Dedifferentiated amniotic fluid mesenchymal stem cell (primary cell): ENCODE data around the gene ELAVL2.

Experiments used
- DNase-seq: peaks from one replicate; pipeline ENCODE4 v3.0.0-alpha.2; 2016; ENCODE audit errors: extremely low spot score

ELAVL2 gene

DNA sequence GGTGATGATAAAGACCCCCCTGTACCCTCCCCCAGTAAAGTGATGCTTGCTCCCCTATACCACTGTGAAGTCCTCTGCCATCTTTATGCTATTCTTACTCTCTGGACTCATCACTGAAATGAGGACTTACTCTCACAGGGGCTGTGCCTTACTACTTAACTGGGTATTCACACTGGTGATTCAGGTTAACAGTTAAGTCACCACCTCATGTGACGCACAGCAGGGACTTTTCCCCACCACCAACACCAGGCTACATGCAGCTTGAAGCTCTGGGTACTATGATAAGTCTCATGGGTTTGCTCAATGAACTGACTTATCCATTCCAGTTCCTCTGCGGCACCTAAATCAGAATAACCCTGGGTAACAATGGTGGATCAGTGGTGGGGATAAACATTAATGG is 163.7 kb downstream of the ELAVL2 start:
- no peak for DNase-seq

DNA sequence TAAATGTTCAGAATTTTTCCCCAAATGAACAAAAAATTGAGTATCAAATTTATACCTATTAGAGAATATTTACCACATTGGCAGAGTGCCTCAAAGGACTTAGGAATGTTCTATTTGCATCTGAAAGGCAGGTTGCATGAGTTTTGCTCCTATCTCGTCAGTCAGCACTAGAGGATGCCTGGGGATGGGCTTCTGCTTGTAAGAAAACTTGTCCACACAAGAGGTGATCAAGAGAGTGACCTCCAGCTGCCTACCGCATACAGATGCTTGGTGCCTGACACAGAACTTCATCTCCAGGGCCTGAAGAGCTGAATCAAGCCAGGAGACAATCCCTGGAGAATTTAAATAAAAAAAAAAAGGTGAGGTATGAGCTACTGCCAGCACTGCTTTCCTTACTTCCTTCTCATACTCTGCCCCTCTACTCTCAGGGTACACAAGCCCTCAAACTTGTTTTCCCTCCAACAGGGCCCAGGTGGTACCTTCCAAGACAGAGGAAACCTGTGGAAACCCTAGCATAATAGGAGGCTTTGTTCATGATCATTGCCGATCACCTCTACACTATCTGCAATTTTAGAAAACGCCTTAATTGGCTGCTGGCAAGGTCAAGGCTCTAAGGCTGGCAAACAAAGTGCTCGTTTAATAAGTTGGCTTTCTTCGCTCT is 166.6 kb downstream of the ELAVL2 start:
- DNase-seq = no peak

DNA sequence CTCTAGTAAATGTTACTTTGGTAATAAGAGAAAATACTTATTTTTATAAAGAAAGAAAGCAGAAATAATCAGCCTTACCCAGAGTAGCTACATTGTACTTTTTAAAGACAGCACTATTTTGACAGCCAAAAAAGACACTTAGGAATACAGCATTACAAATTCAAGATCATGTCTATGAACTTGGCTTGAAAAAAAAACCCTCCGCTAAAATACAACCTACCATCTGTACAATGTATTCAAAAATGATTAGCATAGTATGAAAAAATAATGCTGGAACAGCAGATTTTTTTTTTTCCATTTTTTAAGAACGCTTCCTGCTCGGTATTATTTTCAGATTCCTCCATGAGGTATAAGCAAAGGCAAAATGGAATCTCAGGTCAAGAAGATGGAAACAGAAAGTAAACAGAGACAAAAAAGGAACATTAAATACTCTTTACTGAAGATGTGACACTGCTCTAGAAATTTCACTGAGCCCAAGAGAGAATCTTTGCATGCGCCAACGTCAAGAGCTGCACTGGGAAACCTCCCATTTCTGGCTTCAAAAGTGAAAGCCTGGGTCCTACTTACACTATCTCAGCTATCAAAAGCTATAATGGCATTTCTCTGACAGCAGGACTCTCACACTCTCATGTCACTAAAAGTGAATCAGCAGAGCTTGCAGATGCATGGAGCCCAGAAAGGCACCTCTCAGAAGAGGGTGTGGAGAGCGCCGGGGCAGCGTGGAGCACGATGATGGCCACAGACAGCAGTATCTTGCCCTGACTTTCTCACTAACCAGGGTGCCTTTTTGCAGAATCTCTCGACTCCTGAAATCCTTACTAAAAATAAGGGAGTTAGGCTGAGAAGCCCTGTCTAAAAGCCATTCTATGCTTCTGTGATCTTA is 167.4 kb downstream of the ELAVL2 start:
- DNase-seq = no peak

DNA sequence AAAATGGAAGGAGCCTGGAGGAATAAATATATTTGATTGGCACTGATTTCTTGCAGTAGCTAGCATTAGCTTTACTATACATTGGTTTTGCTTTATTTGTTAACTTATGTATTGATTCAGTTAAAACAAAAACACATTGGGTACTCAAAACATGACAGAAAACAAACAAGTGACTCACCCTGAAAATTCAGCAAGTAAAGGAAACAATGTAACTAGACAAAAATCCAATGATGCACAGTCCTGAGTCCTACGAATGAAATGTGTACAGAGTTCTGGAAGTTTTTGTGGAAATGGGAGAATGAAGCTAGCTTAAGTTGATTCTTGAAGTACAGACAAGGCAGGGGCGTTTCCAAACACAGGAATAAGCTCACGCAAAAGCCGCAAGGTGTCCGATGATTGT is 175.0 kb downstream of the ELAVL2 start:
- no peak for DNase-seq

DNA sequence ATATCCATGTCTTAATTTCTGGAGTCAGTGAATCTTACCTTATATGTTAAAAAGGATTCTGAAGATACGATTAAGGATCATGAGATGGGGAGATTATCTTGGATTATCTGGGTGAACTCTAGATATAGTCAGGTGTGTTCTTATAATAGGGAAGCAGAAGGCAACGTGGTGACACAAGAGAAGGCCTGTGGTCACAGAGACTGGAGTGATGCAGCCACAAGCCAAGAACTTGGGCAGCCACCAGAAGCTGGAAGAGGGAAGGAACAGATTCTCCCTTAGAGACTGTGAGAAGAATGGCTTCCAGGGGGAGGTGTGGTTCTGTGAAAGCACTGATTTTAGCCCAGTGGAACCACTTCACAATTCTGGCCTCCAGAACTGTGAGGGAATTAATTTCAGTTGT is 177.4 kb downstream of the ELAVL2 start:
- DNase-seq = no peak

DNA sequence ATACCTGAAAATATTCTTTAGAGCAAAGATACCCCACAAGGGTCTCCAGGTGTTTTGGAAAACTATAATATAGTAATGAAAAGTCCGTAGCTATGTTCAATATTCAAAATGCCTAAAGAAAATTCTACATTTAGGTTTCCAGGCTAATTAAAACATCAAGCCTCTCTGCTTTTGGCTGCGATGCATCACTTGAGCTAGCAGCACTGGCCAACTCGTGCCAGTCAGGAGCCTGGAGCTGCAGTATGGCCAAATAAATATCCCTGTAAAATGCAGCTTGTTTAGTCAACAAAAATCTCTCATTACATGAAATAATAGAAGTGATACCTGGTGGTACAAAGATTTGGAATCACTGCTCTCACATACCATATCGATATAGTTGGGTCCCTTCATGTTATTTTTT is 181.1 kb downstream of the ELAVL2 start:
- no peak for DNase-seq

DNA sequence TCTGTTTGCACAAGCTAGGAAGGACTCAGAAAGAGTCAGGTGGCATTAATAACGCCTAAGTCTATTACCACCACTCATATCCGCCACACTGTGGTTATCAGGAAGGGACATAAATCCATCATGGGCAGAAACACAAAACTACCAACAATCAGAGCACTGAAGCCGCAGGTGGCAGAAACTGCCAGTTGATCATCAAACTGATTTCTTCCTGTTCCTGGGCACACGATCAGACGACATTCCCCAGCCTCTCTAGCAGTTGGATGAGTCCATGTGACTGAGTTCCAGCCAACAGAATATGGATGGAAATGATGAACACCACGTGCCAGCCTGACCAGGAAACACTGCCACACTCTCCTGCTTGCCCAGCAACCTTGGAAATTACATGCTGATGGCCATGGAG is 181.7 kb downstream of the ELAVL2 start:
- no peak for DNase-seq

DNA sequence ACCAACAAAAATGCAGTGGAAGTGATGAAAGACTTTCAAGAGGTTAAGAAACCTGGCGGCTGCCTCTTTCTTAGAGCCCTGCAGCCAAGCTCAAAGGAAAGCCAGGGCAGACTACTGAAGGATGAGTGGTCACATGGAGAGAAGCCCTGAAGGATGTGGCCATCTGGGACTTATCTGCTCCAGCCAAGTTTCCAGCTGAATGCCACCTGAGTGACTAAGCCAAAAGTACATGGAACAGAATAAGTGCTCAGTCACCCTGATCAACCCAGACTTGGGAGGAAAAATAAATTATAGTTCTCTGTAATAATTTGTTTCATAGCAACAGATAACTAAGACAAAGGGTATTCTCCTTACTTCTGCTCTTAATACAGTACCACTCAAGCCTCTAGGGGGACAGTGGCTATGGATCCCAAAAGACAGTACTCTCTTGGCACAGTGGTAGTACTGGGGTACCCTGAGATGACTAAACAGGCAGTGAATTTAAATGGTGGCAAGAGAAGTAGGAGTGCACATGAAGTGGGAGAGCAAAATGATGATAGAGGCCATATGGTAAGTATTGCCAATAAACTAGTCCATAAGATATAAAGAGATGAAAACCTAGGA is 182.3 kb downstream of the ELAVL2 start:
- DNase-seq = no peak
